HG02943 (cell line): Measurements from ENCODE around the gene THAP11.
"Not testable (repeated sequence)": the region's sequence is repeated elsewhere in the genome, so short reads cannot be mapped to it uniquely, and the experiment has no call there.

ENCODE experiments used
- ATAC-seq: cut with Tn5 transposase; IDR thresholded peaks from one replicate; pipeline ENCODE4 v1.9.1; 2021; ENCODE audit warnings: mild to moderate bottlenecking, low read depth, moderate library complexity; ENCODE audit not compliant: unreplicated experiment

THAP11 gene

DNA sequence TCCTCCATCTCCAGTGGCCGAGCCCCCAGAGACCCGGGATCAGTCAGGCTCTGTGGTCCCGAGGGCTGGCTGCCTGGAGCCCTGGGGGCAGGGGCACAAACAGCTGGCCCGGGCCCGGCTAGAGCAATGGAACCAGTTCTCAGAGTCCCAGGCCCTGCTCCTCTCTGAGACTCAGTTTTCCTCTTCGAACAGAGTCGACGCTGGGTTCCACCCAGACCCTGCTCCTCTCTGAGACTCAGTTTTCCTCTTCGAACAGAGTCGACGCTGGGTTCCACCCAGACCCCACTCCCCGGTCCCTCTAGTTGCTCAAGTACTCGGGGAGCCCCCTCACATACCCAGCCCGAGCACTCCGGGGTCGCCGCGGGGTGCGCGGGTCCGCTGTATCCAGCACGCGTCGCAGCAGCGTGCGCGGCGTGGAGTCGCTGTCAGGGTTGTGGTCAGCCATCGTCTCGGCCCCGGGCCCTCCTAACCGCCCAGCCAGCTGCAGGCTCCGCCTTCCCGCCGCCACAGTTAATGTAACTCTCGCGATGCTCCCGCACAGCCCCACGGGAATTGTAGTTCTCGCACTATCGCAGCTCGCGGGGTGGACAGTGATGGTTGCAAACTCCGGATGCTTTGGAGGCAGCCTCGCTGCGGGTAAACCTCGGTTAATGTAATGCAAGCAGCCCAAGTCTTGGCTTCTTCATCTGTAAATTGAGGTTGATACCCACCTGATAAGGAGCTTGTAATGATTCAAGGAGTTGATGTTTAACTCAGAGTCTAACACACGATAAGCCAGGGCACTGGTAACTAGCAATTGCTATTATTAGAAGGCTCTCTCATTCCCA is 8.5 kb upstream of the THAP11 start:
- peak; percentile 98 for ATAC-seq

- ATAC-seq, result no peak
Observed at GRCh38 chr16:67834242-67834614, 7.9 kb upstream of the THAP11 start.

DNA sequence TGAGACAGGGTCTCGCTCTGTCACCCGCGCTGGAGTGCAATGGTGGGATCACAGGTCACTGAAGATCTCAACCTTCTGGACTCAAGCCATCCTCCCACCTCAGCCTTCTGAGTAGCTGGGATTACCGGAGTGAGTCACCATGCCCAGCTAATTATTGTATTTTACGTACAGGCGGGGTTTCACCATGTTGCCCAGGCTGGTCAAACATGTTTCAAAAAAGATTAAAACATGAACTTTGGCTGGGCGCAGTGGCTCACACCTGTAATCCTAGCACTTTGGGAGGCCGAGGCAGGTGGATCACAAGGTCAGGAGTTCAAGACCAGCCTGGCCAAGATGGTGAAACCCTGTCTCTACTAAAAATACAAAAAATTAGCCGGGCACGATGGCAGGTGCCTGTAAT is 4.9 kb upstream of the THAP11 start:
- not testable (repeated sequence) for ATAC-seq

GRCh38 chr16:67837811-67838210 is 4.3 kb upstream of the THAP11 start:
- no peak for ATAC-seq

GRCh38 chr16:67841198-67841815 is 813 bp upstream of the THAP11 start:
- no peak for ATAC-seq

DNA sequence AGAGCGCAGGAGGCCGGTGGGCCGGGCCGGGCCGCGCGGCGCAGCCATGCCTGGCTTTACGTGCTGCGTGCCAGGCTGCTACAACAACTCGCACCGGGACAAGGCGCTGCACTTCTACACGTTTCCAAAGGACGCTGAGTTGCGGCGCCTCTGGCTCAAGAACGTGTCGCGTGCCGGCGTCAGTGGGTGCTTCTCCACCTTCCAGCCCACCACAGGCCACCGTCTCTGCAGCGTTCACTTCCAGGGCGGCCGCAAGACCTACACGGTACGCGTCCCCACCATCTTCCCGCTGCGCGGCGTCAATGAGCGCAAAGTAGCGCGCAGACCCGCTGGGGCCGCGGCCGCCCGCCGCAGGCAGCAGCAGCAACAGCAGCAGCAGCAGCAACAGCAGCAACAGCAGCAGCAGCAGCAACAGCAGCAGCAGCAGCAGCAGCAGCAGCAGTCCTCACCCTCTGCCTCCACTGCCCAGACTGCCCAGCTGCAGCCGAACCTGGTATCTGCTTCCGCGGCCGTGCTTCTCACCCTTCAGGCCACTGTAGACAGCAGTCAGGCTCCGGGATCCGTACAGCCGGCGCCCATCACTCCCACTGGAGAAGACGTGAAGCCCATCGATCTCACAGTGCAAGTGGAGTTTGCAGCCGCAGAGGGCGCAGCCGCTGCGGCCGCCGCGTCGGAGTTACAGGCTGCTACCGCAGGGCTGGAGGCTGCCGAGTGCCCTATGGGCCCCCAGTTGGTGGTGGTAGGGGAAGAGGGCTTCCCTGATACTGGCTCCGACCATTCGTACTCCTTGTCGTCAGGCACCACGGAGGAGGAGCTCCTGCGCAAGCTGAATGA is 606 bp downstream of the THAP11 start:
- ATAC-seq, result peak; percentile 9

GRCh38 chr16:67843343-67843765 is 1.2 kb downstream of the THAP11 start:
- no peak for ATAC-seq

- ATAC-seq, result no peak
Observed at GRCh38 chr16:67844497-67844896, 2.4 kb downstream of the THAP11 start.

DNA sequence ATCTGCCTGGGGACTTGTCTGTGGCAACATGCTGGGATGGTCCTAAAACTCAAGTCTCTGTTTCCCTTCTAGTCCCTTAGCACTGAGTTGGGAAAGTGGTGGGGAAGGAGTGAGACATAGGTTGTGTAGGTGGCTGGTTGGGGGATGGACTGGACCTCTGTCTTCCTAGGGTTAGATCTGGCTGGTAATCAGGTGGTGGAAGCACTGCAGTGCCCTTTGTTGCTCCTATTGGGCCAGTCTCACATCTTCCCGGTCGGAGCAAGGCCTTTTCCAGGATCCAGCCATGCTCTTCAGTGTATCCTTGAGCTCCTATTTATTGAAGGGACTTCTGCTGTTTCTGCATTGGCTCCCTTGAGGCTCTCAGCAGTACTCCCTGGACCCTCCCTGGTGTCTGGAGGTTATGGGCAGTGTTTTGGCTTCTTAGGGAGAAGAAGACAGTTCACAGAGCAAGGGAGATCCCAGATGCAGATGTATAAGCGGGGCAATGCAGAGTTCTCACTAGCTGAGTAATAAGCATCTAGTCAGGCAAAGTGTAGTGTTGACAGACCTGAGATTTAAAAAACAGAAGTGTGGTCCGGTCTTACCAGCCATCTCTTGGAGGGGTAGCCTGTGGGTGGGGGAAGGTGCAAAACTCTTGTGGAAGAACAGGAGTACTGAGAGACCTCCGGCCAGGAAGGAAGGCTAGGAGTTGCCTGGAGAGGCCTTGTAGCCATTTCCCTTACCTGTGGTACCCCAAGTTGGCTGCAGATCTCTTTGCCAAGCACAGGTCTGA is 3.4 kb downstream of the THAP11 start:
- no peak for ATAC-seq

GRCh38 chr16:67846063-67846319 is 3.9 kb downstream of the THAP11 start:
- ATAC-seq, result no peak

DNA sequence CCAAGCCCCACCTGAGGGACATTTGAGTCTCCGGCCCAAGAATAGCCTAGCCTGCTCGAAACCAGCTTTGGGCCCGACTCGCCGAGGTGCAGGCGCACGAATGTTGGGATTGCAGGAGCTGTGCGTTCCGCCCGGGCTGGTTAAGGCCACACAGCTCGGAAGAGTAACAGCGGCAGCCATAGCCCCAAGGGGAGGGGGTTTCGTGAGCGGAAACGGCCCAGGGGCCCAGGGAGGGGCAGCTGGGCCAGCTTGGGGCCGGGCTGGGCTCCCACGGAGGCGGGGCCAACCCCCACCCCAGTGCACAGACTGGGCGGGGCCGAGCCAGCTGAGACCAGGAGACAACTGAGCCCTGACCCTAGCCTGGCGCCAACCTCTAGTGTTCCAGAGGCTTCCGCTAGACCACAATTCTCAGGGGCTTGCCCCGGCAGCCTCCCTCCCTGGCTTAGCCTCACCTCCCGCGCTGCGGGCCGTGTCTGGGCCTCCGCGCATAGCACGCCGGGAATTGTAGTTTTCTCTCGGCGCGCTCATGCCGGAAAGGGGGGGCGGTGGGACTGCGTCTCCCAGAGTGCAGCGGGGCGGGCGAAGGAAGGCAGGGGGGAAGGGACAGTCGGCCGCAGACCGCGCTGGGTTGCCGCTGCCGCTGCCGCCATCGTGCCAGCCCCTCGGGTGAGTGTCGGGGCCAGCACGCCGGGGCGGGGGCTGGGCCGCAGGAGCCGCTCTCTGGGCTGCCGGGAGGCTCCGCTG is 4.4 kb downstream of the THAP11 start, which contains the start of gene NUTF2:
Gene NUTF2, plus strand, starts transcription at position 614 of the 744 bp plus-strand sequence. CDS start 18,198 bp downstream, outside the sequence.
- peak; percentile 45 for ATAC-seq

GRCh38 chr16:67847064-67847861 is 5.1 kb downstream of the THAP11 start, which contains the start of gene CENPT:
Gene CENPT (minus strand): TSS chr16:67847693. CDS start chr16:67833859, 13,834 bp downstream.
- ATAC-seq, result peak; percentile 33

DNA sequence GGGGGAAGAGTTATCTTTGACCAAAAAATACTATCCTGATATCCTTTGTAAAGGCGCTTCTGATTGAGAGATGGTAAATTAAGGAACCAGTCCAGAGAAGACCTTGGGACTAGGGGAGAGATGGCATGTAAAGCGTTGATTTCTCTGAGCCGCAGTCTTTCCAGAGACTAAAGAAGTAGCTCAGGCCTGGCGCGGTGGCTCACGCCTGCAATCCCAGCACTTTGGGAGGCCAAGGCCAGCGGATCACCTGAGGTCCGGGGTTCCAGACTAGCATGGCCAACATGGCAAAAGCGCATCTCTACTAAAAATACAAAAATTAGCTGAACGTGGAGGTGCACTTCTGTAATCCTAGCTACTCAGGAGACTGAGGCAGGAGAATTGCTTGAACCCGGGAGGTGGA is 6.0 kb downstream of the THAP11 start:
- ATAC-seq, result no peak

DNA sequence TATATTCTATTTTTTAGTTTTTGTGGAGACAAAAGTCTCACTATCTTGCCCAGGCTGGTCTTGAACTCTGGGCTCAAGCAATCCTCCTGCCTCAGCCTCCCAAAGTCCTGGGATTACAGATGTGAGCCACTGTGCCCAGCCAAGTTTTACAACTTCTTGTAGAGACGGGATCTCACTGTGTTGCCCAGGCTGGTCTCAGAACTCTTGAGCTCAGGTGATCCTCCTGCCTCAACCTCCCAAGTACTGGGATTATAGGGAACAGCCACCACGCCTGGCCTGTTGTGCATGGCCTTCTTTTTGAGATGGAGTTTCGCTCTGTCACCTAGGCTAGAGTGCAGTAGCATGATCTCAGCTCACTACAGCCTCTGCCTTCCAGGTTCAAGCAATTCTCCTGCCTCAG is 11.6 kb downstream of the THAP11 start:
- no peak for ATAC-seq

DNA sequence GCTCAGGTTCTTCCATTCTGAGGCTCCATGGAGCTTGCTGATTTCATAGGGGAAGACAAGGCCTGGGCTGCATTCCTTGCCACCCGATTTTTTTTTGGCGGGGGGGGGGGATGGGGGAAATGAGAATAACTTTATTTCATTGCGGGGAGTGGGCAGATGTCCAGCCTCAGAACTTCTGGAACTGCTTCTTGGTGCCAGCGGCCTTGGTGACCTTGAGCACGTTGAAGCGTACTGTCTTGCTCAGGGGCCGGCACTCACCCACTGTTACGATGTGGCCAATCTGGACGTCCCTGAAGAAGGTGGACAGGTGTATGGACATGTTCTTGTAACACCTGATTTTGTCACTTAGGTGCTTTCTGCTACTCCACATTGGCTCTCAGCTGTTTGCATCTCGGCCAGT is 13.7 kb downstream of the THAP11 start:
- no peak for ATAC-seq

- ATAC-seq, result no peak
Observed at GRCh38 chr16:67856927-67857546, 14.9 kb downstream of the THAP11 start.

DNA sequence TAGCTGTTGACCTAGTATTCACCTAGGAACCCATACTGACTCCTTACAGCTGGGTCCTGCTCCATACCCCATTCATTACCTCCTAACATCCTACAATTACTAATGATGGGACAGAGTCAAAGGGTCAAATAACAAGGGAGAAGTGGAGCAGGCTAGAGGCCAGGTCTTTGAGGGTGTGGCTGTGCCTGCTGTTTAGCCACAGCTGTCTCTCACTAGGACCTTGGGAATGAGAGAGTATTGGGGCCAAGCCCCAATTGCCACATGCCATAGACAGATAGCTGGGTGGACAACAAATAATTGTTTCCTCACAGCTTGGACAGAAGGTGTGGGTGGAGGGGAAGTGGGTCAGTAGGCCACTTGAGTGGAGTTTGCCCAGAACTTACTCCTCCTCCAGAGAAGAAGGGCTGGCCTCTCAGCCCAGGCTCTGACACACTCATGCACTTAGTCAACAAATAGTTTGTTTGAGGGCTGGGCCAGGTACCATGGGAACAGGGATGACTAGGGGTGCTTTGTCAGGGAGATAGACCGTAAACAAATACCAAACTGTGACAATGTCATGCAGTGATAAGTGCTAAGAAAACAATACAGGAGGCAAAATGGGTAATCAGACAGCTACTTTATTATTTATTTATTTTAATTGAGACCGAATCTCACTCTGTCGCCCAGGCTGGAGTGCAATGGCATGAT is 15.6 kb downstream of the THAP11 start:
- ATAC-seq, result no peak

- ATAC-seq, result no peak
Observed at GRCh38 chr16:67858500-67858899, 16.4 kb downstream of the THAP11 start.
